A549 treated with AZD9567 at 1 μM for 4 hours (cell line): ENCODE measurements around the gene DSC3. TPM values are rescaled to one million over a fixed set of nuclear protein-coding genes. Genes with fewer than 3 reads are reported as not detected.

ENCODE experiments used
- total RNA-seq: library from RNA; stranded (reverse); fragments of 200-300 nt; extraction: Qiagen RNA extraction; gene quantifications from 5 replicates; pipeline ENCODE4 v1.2.3, GENCODE V29; 2022; ENCODE audit not compliant: insufficient read depth

The DSC3 gene
- total RNA-seq, result 0.89 to 2.0 TPM (median 1.2 TPM) in 5 replicates

DNA sequence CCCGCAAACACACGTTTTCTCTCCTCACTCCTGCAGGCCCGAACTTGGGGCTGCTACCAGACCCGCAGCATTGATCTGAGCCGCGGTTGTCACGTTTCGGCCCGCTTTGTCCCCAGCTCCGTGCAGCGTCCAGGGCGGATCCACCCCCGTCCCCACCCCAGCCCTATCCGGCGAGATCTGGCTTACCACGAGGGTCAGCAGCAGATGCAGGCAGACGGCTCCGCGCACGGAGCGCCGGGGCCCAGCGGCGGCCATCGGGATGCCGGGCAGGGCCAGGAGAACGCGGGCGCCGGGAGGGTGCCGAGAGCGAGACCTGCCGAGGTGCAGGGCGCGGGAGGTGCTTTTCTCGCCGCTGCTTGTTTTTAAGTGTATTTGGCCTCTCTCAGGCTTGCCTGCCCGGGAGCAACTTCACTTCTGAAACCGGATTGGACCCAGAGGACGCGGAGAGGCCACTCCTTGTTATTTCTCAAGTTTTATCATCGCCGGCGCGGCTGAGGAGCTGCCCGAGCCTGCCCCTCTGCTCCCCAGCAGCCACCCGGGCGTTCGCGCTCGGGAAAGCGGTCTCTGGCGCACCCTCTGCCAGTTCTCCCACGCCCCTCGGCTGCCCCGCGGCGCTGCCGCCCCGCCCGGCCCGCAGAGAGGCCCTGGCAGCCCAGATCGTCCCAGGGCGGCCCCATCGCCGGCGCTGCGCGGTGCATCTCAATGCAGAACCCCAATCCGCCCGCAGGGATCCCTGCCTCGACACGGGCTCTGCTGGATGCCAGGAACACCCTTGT is at the start of gene DSC3:
TSS of gene DSC3 (minus strand) at position 337 of the 776 bp plus-strand sequence. CDS start at position 255, 82 bp downstream.

Other genes with a start within 250 kb of the DSC3 start
- gene DSC2, start 59.7 kb upstream of the DSC3 start, total RNA-seq, result 0.66 to 0.93 TPM (median 0.88 TPM) in 5 replicates
- gene DSC1, start 120.1 kb upstream of the DSC3 start, total RNA-seq, result not detected in 5 replicates